Measurements from ENCODE around the gene SLIT1.

Gene SLIT1

DNA sequence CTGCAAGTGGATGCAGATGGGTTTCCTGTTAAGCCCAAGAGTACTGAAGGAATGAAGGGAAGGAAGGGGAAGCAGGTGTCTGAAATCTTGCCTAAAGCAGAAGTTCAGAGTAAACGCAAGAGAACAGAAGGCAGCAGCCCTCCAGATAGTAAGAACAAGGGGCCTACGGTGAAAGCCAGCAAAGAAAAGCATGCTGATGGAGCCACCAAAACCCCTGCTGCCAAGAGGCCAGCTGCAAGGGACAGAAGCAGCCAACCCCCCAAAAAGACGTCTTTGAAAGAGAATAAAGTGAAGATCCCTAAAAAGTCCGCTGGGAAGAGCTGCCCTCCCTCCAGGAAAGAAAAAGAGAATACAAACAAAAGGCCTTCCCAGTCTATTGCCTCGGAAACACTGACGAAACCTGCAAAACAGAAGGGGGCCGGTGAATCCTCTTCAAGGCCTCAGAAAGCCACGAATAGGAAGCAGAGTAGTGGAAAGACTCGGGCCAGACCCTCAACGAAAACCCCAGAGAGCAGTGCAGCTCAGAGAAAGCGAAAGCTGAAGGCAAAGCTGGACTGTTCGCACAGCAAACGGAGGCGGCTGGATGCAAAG, 201.1 kb downstream of the SLIT1 start:
- peaks cover 0 to 7% (median 3%) of the 10 kb centered on the region in 5 donors for H3K4me1 ChIP-seq (ENCODE audit: control insufficient read depth in 5 of 5, insufficient read depth in 5 of 5, low read length in 5 of 5)
- H3K27me3 ChIP-seq (ENCODE audit: control insufficient read depth in 5 of 5, insufficient read depth in 4 of 5, low read length in 5 of 5), result no peaks in the 10 kb centered on the region
- H3K4me3 ChIP-seq (ENCODE audit: low read depth in 1 of 5, low read length in 5 of 5), result peak overlapping the region; percentile 11 to 50 (median 27)
- no peak overlapping the region for H3K27ac ChIP-seq (ENCODE audit: low read depth, low read length)
- peaks cover 6 to 20% (median 17%) of the 10 kb centered on the region in 5 donors for H3K36me3 ChIP-seq (ENCODE audit: control insufficient read depth in 5 of 5, insufficient read depth in 5 of 5, low read length in 5 of 5)
- H3K9ac ChIP-seq (ENCODE audit: low read length in 5 of 5), result peak overlapping the region in 1 of 5 donors; percentile 4
- no peaks in the 10 kb centered on the region for H3K9me3 ChIP-seq (ENCODE audit: control insufficient read depth in 5 of 5, low read length in 5 of 5)

DNA sequence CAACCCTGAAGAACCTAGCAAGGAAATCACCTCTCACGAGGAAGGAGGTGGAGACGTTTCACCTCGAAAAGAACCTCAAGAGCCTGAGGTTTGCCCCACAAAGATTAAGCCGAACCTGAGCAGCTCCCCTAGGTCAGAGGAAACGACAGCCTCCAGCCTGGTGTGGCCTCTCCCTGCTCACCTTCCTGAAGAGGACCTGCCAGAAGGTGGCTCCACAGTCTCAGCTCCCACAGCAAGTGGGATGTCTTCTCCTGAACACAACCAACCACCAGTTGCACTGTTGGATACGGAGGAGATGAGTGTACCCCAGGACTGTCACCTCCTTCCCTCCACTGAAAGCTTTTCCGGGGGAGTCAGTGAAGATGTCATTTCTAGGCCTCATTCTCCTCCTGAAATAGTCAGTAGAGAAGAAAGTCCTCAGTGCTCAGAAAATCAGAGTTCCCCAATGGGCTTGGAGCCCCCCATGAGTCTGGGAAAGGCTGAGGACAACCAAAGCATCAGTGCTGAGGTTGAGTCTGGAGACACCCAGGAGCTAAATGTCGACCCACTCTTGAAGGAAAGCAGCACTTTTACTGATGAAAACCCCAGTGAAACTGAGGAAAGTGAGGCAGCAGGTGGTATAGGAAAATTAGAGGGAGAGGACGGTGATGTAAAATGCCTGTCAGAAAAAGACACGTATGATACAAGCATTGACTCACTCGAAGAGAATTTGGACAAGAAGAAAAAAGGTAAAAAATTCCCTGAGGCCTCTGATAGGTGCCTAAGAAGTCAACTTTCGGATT, 203.4 kb downstream of the SLIT1 start:
- Histone ChIP-seq H3K4me3 (ENCODE audit: low read depth in 1 of 5, low read length in 5 of 5) (no peak overlapping the region), H3K4me1 (ENCODE audit: control insufficient read depth in 5 of 5, insufficient read depth in 5 of 5, low read length in 5 of 5) (peaks cover 0 to 23% (median 10%) of the 10 kb centered on the region in 5 donors), H3K36me3 (ENCODE audit: control insufficient read depth in 5 of 5, insufficient read depth in 5 of 5, low read length in 5 of 5) (peaks cover 6 to 20% (median 17%) of the 10 kb centered on the region in 5 donors), H3K9me3 (ENCODE audit: control insufficient read depth in 5 of 5, low read length in 5 of 5) (no peaks in the 10 kb centered on the region), H3K27ac (ENCODE audit: low read depth, low read length) (no peak overlapping the region), H3K9ac (ENCODE audit: low read length in 5 of 5) (no peak overlapping the region), H3K27me3 (ENCODE audit: control insufficient read depth in 5 of 5, insufficient read depth in 4 of 5, low read length in 5 of 5) (no peaks in the 10 kb centered on the region)

DNA sequence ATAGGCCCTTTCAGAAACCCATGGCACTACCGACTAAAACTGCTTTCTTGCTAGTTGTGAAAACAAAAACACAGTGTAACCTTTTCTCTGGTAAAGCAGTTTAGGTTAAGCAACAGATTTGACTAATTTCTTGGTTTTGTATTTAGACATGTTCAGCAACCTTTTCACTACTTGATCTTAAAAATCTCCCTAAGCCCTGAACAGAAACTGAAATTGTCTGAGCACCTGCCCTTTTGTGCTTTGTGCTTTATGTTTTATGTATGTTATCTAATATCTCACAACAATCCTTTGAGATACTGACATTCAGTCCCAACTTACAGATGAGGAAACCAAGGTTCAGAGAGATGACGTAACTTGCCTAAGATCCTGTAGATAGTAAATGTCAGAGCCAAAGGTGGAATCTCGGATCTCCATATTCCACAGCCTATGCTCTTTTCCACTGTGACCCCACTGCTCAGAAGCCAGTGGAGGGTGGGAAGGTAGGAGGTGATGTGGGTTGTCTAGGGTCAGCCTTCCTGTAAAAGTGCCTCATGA, 207.1 kb downstream of the SLIT1 start:
- no peaks in the 10 kb centered on the region for H3K27me3 ChIP-seq (ENCODE audit: control insufficient read depth in 5 of 5, insufficient read depth in 4 of 5, low read length in 5 of 5)
- no peaks in the 10 kb centered on the region for H3K9me3 ChIP-seq (ENCODE audit: control insufficient read depth in 5 of 5, low read length in 5 of 5)
- no peak overlapping the region for H3K9ac ChIP-seq (ENCODE audit: low read length in 5 of 5)
- peak overlapping the region; percentile 2 for H3K27ac ChIP-seq (ENCODE audit: low read depth, low read length)
- H3K36me3 ChIP-seq (ENCODE audit: control insufficient read depth in 5 of 5, insufficient read depth in 5 of 5, low read length in 5 of 5), result peaks cover 8 to 20% (median 17%) of the 10 kb centered on the region in 5 donors
- peaks cover 0 to 26% (median 3%) of the 10 kb centered on the region in 5 donors for H3K4me1 ChIP-seq (ENCODE audit: control insufficient read depth in 5 of 5, insufficient read depth in 5 of 5, low read length in 5 of 5)
- H3K4me3 ChIP-seq (ENCODE audit: low read depth in 1 of 5, low read length in 5 of 5), result no peak overlapping the region

DNA sequence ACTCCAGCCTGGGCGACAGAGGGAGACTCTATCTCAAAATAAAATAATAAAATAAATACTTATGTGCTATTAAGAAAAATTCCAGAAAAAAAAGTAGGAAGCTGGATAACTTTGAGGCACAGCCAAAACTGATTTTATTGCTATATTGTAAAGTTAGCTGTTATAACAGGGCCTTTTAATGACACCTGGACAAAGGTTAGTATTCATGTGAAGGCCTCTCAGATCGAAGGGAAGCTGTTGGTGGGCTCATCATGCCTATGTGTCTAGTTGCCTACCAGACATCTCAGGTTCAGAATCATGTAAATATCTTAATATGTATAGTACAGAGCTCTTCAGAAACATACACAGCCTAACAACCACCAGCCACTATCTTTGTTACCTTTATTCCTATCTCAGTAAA, 210.6 kb downstream of the SLIT1 start:
- H3K27me3 ChIP-seq (ENCODE audit: control insufficient read depth in 5 of 5, insufficient read depth in 4 of 5, low read length in 5 of 5), result no peaks in the 10 kb centered on the region
- H3K27ac ChIP-seq (ENCODE audit: low read depth, low read length), result no peak overlapping the region
- no peak overlapping the region for H3K9ac ChIP-seq (ENCODE audit: low read length in 5 of 5)
- H3K9me3 ChIP-seq (ENCODE audit: control insufficient read depth in 5 of 5, low read length in 5 of 5), result no peaks in the 10 kb centered on the region
- peaks cover 0 to 4% (median 0%) of the 10 kb centered on the region in 5 donors for H3K36me3 ChIP-seq (ENCODE audit: control insufficient read depth in 5 of 5, insufficient read depth in 5 of 5, low read length in 5 of 5)
- no peak overlapping the region for H3K4me3 ChIP-seq (ENCODE audit: low read depth in 1 of 5, low read length in 5 of 5)
- peaks cover 0 to 26% (median 3%) of the 10 kb centered on the region in 5 donors for H3K4me1 ChIP-seq (ENCODE audit: control insufficient read depth in 5 of 5, insufficient read depth in 5 of 5, low read length in 5 of 5)

DNA sequence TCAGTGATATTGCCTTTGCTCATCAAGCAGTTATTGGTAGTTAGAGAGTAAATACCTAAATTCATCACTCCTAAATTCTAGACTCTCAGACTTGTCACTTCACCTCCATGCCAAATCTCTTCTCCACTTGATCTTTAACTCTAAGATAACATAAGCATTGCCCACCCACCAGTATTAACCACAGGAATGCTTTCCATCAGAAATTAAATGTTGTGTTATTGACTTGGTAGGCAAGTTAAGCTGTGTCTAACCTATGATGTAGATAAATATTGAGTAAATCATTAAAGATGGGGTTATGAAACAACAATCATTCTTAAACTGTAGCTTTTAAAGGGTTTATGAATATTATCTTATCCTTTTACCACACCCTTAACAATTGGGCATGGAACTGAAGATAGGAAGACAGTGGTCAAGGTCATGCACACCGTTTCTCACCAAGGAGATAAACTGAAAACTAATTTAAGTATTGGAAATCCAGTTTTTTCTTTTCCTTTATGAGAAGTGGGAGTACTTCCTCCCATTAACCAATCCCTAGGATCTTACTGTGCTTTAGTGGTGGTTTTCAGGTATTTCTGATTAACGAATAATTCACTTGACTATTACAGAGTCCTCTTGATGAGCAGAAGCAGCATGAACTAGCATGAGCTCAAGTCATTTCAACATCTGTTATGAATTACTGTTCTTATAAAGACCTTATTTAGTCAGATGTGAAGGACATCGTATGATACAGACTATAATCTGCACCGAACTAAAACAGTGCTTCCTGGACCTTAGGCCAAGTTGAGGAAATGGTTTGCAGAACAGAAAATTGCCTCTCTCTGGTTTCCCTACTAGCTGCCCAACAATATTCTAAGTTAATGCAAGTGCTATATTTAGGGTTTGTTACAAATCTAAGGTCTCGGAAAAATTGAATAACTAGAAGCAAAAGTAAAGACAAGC, 211.7 kb downstream of the SLIT1 start:
- H3K27ac ChIP-seq (ENCODE audit: low read depth, low read length), result no peak overlapping the region
- peaks cover 0 to 4% (median 0%) of the 10 kb centered on the region in 5 donors for H3K36me3 ChIP-seq (ENCODE audit: control insufficient read depth in 5 of 5, insufficient read depth in 5 of 5, low read length in 5 of 5)
- H3K9ac ChIP-seq (ENCODE audit: low read length in 5 of 5), result no peak overlapping the region
- no peaks in the 10 kb centered on the region for H3K9me3 ChIP-seq (ENCODE audit: control insufficient read depth in 5 of 5, low read length in 5 of 5)
- no peaks in the 10 kb centered on the region for H3K27me3 ChIP-seq (ENCODE audit: control insufficient read depth in 5 of 5, insufficient read depth in 4 of 5, low read length in 5 of 5)
- peaks cover 0 to 20% (median 3%) of the 10 kb centered on the region in 5 donors for H3K4me1 ChIP-seq (ENCODE audit: control insufficient read depth in 5 of 5, insufficient read depth in 5 of 5, low read length in 5 of 5)
- no peak overlapping the region for H3K4me3 ChIP-seq (ENCODE audit: low read depth in 1 of 5, low read length in 5 of 5)

DNA sequence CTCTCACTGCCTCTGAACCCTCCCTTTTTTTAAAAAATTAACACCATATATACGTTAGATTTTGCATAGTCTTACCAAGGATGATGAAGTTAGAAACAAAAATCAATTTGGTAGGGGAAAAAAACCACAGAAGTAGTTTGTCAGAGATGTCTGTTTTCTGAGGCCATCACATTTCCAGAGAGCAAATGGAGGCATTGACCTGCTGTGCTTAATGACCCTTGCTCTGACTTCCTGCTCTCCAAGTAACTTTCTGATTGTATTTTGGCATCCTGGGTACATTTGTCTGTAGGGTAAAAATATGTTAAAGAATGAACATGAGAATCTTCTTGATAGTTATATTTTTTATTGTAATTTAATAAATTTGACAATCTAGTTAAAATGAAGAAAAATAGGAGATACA, 213.5 kb downstream of the SLIT1 start:
- Histone ChIP-seq H3K27ac (ENCODE audit: low read depth, low read length) (no peak overlapping the region), H3K4me1 (ENCODE audit: control insufficient read depth in 5 of 5, insufficient read depth in 5 of 5, low read length in 5 of 5) (peaks cover 0 to 8% (median 0%) of the 10 kb centered on the region in 5 donors), H3K27me3 (ENCODE audit: control insufficient read depth in 5 of 5, insufficient read depth in 4 of 5, low read length in 5 of 5) (no peaks in the 10 kb centered on the region), H3K9me3 (ENCODE audit: control insufficient read depth in 5 of 5, low read length in 5 of 5) (no peaks in the 10 kb centered on the region), H3K9ac (ENCODE audit: low read length in 5 of 5) (no peak overlapping the region), H3K4me3 (ENCODE audit: low read depth in 1 of 5, low read length in 5 of 5) (no peak overlapping the region), H3K36me3 (ENCODE audit: control insufficient read depth in 5 of 5, insufficient read depth in 5 of 5, low read length in 5 of 5) (peaks cover 0 to 4% (median 0%) of the 10 kb centered on the region in 5 donors)

DNA sequence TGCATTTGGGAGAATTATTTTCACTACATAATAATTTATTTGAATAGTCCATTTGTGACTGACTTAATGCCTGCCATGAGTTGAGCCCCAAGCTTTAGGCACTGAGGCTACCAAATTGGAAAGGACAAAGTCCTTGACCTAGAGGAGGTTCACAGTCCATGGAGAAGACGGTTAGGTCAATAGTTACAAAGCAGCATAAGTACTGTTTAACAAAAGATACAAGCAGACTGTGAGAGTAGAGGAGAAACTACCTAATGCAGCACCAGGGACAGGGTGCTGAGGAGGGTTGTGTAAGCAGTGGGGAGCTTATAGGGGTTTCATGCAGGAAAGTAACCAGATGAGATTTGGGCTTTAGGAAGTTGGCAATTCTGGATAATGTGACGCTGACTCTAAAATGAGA, 214.4 kb downstream of the SLIT1 start:
- Histone ChIP-seq H3K4me1 (ENCODE audit: control insufficient read depth in 5 of 5, insufficient read depth in 5 of 5, low read length in 5 of 5) (peaks cover 0 to 5% (median 0%) of the 10 kb centered on the region in 5 donors), H3K27ac (ENCODE audit: low read depth, low read length) (no peak overlapping the region), H3K9me3 (ENCODE audit: control insufficient read depth in 5 of 5, low read length in 5 of 5) (no peaks in the 10 kb centered on the region), H3K4me3 (ENCODE audit: low read depth in 1 of 5, low read length in 5 of 5) (no peak overlapping the region), H3K9ac (ENCODE audit: low read length in 5 of 5) (no peak overlapping the region), H3K36me3 (ENCODE audit: control insufficient read depth in 5 of 5, insufficient read depth in 5 of 5, low read length in 5 of 5) (peaks cover 0 to 4% (median 0%) of the 10 kb centered on the region in 5 donors), H3K27me3 (ENCODE audit: control insufficient read depth in 5 of 5, insufficient read depth in 4 of 5, low read length in 5 of 5) (no peaks in the 10 kb centered on the region)

DNA sequence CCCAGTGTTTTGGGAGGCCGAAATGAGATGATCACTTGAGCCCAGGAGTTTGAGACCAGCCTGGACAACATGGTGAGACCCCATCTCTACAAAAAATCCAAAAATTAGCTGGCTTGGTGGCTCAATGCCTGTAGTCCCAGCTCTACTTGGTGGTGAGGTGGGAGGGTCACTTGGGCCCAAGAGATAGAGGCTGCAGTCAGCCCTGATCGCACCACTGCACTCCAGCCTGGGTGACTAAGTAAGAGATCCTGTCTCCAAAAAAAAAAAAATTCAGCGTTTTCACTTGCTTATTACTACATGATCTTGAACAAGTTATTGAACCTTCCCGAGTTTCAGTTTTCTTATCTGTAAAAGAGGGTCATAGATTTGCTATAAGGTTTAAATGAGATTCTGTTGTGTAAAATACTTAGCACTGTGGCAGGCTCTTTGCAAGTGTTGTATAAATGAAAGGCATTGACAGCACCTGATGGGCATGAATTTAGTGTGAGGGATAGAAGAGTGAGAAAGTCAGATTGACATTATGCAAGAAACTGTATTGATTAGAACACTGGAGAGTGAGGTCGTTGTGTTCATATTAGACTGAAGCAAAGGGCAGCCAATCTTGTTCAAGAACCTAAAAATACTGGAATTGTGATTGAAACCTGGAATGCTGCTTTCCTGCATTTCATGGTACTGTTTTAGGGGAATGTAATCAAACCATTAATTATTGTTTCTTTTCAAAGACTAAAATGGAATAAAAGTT, 216.9 kb downstream of the SLIT1 start:
- H3K27me3 ChIP-seq (ENCODE audit: control insufficient read depth in 5 of 5, insufficient read depth in 4 of 5, low read length in 5 of 5), result no peaks in the 10 kb centered on the region
- H3K27ac ChIP-seq (ENCODE audit: low read depth, low read length), result no peak overlapping the region
- H3K36me3 ChIP-seq (ENCODE audit: control insufficient read depth in 5 of 5, insufficient read depth in 5 of 5, low read length in 5 of 5), result peaks cover 0 to 4% (median 0%) of the 10 kb centered on the region in 5 donors
- H3K9me3 ChIP-seq (ENCODE audit: control insufficient read depth in 5 of 5, low read length in 5 of 5), result no peaks in the 10 kb centered on the region
- no peak overlapping the region for H3K4me3 ChIP-seq (ENCODE audit: low read depth in 1 of 5, low read length in 5 of 5)
- no peaks in the 10 kb centered on the region for H3K4me1 ChIP-seq (ENCODE audit: control insufficient read depth in 5 of 5, insufficient read depth in 5 of 5, low read length in 5 of 5)
- no peak overlapping the region for H3K9ac ChIP-seq (ENCODE audit: low read length in 5 of 5)

DNA sequence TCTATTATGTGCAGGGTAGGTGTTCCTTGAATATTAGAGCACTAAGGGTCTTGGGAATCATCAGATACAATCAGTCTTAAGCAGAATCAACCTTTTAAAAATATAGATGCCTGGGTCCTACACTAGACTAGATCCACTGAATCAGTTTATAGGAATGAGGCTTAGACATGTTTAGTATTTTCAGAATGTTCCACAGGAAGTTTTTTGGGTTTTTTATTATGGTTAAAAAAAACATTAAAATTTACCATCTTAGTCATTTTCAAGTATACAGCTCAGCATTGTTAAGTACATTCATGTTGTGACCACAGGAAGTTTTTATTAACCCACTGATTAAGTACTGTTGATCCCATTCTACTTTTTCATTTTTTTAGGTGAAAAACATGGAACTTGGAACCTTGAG, 217.9 kb downstream of the SLIT1 start:
- no peaks in the 10 kb centered on the region for H3K27me3 ChIP-seq (ENCODE audit: control insufficient read depth in 5 of 5, insufficient read depth in 4 of 5, low read length in 5 of 5)
- H3K9ac ChIP-seq (ENCODE audit: low read length in 5 of 5), result no peak overlapping the region
- no peak overlapping the region for H3K4me3 ChIP-seq (ENCODE audit: low read depth in 1 of 5, low read length in 5 of 5)
- H3K9me3 ChIP-seq (ENCODE audit: control insufficient read depth in 5 of 5, low read length in 5 of 5), result no peaks in the 10 kb centered on the region
- peaks cover 0 to 8% (median 0%) of the 10 kb centered on the region in 5 donors for H3K4me1 ChIP-seq (ENCODE audit: control insufficient read depth in 5 of 5, insufficient read depth in 5 of 5, low read length in 5 of 5)
- no peaks in the 10 kb centered on the region for H3K36me3 ChIP-seq (ENCODE audit: control insufficient read depth in 5 of 5, insufficient read depth in 5 of 5, low read length in 5 of 5)
- H3K27ac ChIP-seq (ENCODE audit: low read depth, low read length), result no peak overlapping the region

Data from subcutaneous abdominal adipose tissue (tissue), 5 donors.